Activated CD4-positive, alpha-beta T cell treated with anti-CD3 and anti-CD28 coated beads, Interleukin-2, amount 50 U/mL, for 24 hours (primary cell): ENCODE data around the gene SLIT3.

Source experiments
- DNase-seq, 2 donors: peaks; one replicate each; pipeline ENCODE4 v3.0.0-alpha.2; 2020; ENCODE audit warnings: low read depth in 1 of 2, low spot score in 1 of 2

The SLIT3 gene

GRCh38 chr5:169048181-169049125, 252.5 kb downstream of the SLIT3 start:
- no peak for DNase-seq

GRCh38 chr5:169044962-169045361, 256.0 kb downstream of the SLIT3 start:
- DNase-seq, result no peak

- DNase-seq, result no peak
Observed at GRCh38 chr5:169041180-169041579, 259.8 kb downstream of the SLIT3 start.

GRCh38 chr5:169039592-169039991, 261.3 kb downstream of the SLIT3 start:
- DNase-seq, result no peak

DNA sequence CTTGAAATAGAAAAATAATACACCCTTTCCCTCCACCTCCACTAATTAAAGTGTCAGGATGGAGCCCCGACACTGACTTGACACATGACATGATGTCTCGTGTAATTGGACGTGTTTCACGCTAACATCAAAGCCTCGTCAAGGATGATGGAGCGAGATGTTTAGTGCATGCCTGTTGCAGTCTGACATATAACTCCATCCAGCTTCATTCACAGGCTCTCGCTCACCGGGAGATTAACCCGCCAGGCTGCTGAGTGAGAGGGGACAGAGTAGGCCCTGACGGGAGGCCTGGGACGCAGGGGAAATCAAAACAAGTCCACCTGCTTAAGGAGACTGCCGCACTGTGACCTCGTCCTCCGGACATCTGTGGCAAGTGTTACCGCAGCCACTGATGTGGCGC, 263.5 kb downstream of the SLIT3 start:
- DNase-seq, result no peak

- no peak for DNase-seq
Observed at GRCh38 chr5:169036079-169036805, 264.7 kb downstream of the SLIT3 start.

GRCh38 chr5:169029661-169030274, 271.2 kb downstream of the SLIT3 start:
- DNase-seq, result no peak

GRCh38 chr5:169029037-169029436, 271.9 kb downstream of the SLIT3 start:
- no peak for DNase-seq

DNA sequence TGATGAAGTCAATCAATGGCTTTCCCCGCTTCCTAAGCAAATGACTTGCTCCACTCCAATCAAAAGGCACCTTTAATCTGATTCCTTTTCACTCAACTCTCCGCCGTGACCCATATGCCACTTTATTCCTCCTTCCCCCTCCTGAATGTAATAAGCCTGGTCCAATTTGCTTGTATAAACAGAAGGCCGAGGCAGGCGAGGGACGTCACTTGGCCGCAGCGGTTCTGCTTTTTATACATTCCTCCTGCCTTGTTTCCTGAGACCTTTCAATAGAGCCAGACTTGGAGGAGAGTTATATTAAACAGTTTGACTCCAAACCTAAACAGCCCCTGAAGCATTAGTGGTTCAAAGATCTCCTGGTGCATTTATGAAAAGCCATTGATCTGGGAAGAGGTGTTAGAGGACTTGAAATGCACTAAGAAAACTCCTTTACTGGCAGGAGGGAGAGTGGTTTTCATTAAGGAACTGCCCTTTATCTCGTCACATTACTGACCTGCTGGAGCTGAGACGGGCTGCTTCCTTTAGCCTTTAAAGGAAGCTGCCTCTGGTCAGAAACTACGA, 273.4 kb downstream of the SLIT3 start:
- DNase-seq, result no peak

- DNase-seq, result no peak
Observed at GRCh38 chr5:169025491-169025890, 275.4 kb downstream of the SLIT3 start.

DNA sequence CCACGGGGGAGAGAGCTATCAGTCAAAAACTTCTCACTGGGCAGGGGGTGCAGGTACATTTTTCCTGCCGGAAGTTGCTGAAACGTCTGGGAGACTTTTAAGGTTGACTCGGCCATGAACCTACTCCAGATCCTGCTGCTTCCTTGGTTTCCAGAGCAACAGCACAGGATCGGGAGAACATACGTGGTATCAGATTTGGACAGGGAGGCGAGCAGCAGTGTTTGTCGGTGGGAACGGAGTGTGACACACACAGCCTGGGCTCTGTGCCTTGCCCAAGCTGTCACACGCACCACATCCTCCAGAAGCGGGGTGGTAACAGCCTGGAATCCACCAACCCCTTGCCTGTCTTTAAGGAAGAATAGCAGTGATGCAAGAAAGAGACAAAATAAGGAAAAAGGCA, 276.5 kb downstream of the SLIT3 start:
- no peak for DNase-seq

DNA sequence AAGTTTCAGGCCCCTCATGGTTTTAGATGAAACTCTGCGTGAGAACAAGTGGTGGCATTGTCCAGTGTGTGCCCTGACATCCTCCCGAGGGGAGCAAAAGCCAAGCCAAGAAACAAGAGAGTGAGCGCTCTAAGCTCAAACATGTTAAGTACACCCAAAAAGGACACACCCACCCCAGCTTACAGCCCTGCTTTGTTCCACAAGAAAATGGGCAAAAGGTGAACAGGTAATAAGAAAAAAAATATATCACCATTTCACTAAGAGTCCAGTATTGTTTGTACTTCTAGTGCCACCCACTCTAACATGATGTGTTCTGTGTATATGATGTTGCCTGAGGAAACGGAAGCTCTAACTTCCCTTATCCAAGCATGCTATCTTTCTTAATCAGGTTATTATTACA, 278.2 kb downstream of the SLIT3 start:
- DNase-seq, result no peak

DNA sequence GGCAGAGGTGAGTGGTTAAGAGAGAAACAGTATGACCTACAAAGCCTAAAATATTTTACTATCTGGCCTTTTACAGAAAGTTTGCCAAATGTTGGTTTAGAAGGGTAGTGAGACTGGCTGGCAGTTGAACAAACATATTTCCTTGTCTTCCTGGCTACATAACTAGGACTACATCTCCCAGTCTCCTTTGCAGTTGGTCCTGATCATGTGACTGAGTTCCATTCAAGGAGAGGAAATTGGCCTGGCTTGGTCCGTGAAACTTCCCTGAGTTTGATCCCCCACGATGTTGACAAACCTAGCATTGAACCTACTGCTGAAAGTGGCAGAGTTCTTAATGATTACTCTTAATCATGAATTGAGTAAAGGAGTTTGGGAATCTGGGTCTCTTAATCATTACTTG, 280.8 kb downstream of the SLIT3 start:
- no peak for DNase-seq

DNA sequence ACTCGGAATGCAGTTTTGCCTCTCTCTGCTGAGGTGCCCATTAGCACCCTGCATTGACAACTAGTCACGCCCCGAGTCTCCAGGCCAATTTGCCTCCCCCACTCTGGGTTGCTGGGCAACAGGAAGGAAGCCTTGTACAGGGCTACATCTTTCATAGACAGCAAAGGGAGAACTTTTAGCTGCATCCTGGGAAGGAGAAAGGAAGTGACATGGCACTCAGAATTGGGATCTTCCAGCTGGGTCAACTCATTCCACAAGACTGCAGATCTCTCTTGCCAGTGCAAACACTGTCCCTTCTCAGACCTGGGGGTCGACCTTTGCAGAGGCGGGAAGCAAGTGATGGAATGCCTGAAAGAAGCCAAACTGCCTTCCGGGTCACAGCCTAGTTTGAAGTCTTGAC, 282.0 kb downstream of the SLIT3 start:
- DNase-seq, result no peak

- no peak for DNase-seq
Observed at GRCh38 chr5:169015991-169016390, 284.9 kb downstream of the SLIT3 start.

DNA sequence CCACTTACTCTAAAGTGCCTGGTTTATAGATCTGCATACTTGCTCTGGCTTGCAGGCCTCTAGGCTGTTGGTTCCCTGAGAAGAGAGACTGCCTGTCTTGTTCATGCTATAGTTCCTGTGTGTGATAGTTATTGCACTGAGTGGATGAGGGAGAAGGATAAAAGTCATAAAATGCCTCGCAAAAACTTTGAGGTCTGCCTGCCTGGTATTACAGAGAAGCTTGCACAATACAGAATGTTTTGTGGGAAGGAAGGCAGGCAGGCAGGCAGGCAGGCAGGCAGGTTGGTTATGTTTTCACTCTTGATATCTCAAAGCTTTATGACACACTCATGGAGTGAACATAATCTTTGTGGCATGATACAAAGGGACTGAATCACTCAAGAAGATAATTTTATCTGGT, 287.1 kb downstream of the SLIT3 start:
- DNase-seq, result no peak

DNA sequence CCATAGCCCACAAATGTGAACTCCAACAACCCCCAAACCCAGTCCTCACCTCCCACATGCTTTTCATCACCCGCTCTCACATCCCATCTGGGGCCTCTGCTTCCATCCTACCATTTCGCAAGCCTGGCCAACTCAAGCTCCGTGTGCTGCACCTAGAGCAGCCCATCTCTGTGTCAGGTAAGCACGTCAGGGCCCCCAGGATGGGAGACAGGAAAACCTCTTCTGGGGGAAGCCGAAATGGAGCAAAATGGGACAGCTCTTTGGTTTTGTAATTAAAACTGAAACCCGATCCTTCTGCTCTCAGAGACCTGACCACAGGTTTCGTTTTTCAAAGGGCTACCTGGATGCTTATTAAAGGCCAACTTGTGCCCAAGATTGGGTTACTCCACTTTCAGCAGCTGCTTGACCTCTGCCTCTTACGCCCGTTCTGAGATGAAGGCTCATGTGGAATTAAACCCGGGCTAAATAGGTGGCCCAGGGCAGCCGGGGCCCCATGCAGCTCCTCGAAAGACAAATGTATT, 287.7 kb downstream of the SLIT3 start:
- no peak for DNase-seq

DNA sequence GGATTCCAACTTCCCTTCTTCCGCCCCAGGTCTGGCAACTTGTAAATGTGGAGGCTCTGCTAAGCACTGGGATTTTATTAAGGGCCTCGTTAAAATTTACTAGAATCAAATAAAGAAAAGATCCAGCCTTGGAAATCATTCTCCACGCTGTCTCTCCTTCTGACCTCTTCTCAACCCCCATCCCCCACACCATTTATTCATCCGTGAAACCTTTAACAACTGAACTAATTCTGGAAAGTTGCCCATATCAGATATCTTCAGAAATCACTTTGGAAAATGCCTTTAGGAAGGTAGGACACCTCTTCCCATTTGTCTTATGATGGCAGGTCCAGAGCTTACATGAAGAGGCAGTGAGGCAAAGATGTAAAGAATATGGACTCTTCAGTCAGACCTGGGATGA, 288.5 kb downstream of the SLIT3 start:
- DNase-seq, result no peak

DNA sequence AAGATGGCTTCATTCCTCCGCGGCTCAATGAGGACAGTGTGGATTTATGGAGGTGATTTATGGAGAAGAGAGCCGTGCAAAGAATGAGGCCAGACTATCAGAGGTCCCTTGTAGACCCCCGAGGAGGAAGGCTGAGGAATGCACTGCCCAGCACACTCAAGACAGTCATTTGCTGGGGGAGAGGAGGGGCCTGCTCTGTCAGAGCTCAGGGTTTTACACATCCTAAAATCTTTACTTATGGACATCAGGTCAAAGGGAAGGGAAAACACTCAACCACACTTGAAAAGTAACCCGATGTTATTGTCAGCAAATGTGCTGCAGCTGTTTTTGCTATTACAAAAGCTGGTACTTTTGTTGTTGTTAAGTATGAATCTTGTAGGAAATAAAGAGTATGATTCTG, 289.5 kb downstream of the SLIT3 start:
- DNase-seq, result no peak

GRCh38 chr5:169011009-169011408, 289.9 kb downstream of the SLIT3 start:
- DNase-seq, result no peak

DNA sequence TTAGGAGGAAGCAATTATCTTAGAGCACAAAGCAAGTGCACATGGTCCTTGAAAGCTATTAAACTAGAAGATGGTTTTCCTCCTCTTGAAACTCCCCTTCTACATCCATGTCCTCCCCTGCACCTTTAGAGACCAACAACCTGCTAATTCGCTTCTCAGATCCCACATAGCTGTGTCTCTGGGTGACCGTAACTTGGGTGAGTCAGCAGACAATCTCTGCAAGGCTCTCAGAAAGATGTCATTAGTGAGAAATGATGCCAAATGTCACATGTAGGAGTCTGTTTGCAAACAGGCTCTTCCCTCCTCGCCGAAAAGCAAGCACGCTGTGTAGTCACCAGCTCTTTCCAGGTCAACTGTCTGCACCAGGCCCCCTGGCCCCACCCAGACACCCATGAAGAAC, 291.8 kb downstream of the SLIT3 start:
- DNase-seq, result no peak
